ENCODE measurements around the gene SOWAHA.

GRCh38 chr5:132773114-132773513 lies 40.0 kb upstream of the SOWAHA start:
- TF ChIP-seq CTCF (IDR thresholded peaks at IDR 0.05) (no peak), EZH2 (IDR thresholded peaks at IDR 0.05; ENCODE audit: borderline replicate concordance, insufficient read depth, low read depth, low read length, poor library complexity, severe bottlenecking) (no peak)
